ENCODE measurements around the gene UST. TPM values are rescaled to one million over a fixed set of nuclear protein-coding genes. Genes with fewer than 3 reads are reported as not detected.
A peak's percentile ranks its signal among the peaks of the same experiment; 100 is the strongest.

The UST gene
- total RNA-seq, 1 donor from 2014 or later = 33.3 TPM

- peak overlapping the region; percentile 1 for H3K27ac ChIP-seq
- Mint-ChIP-seq H3K27me3 (ENCODE audit: insufficient read depth, low read depth) (peaks cover 6% of the 10 kb centered on the region), H3K4me1 (peaks cover 43% of the 10 kb centered on the region), H3K27ac (peak overlapping the region; percentile 40), H3K36me3 (peaks cover 35% of the 10 kb centered on the region), H3K9me3 (peaks cover 18% of the 10 kb centered on the region), H3K4me3 (no peak overlapping the region)
- H3K4me2 ChIP-seq = no peak overlapping the region
- peaks cover 3% of the 10 kb centered on the region for H3K9me3 ChIP-seq (ENCODE audit: low read depth)
- H3F3A ChIP-seq (ENCODE audit: low read depth) = peaks cover 23% of the 10 kb centered on the region
- H3K36me3 ChIP-seq = no peaks in the 10 kb centered on the region
- H4K20me1 ChIP-seq (ENCODE audit: low read depth) = peaks cover 38% of the 10 kb centered on the region
- no peak overlapping the region for H2AFZ ChIP-seq (replicated peaks)
- peaks cover 32% of the 10 kb centered on the region for H3K4me1 ChIP-seq
- peaks cover 99% of the 10 kb centered on the region for H3K79me2 ChIP-seq (ENCODE audit: low read depth)
- no peak overlapping the region for H3K9ac ChIP-seq
- DNase-seq (ENCODE audit: low spot score) = no peak
- H3K4me3 ChIP-seq = no peak overlapping the region
- H3K27me3 ChIP-seq = no peaks in the 10 kb centered on the region
- TF ChIP-seq EZH2phosphoT487 (IDR thresholded peaks at IDR 0.05) (no peak), CTCF (IDR thresholded peaks at IDR 0.05) (no peak), EZH2 (IDR thresholded peaks at IDR 0.05) (no peak)
Observed at GRCh38 chr6:148758492-148758891, 11.7 kb downstream of the UST start.

- TF ChIP-seq CTCF (IDR thresholded peaks at IDR 0.05) = no peak
- TF ChIP-seq EZH2phosphoT487 (IDR thresholded peaks at IDR 0.05) = no peak
- TF ChIP-seq EZH2 (IDR thresholded peaks at IDR 0.05) = no peak
- Mint-ChIP-seq H3K36me3 (peaks cover 30% of the 10 kb centered on the region), H3K27me3 (ENCODE audit: insufficient read depth, low read depth) (peaks cover 9% of the 10 kb centered on the region), H3K4me1 (peaks cover 39% of the 10 kb centered on the region), H3K4me3 (peak overlapping the region; percentile 13), H3K9me3 (peaks cover 20% of the 10 kb centered on the region), H3K27ac (no peak overlapping the region)
- peak overlapping the region; percentile 57 for H3K4me2 ChIP-seq
- H4K20me1 ChIP-seq (ENCODE audit: low read depth) = peaks cover 38% of the 10 kb centered on the region
- no peaks in the 10 kb centered on the region for H3K36me3 ChIP-seq
- H3F3A ChIP-seq (ENCODE audit: low read depth) = peaks cover 23% of the 10 kb centered on the region
- peaks cover 3% of the 10 kb centered on the region for H3K9me3 ChIP-seq (ENCODE audit: low read depth)
- H3K79me2 ChIP-seq (ENCODE audit: low read depth) = peaks cover 99% of the 10 kb centered on the region
- no peak for DNase-seq (ENCODE audit: low spot score)
- no peak overlapping the region for H2AFZ ChIP-seq (replicated peaks)
- no peak overlapping the region for H3K4me3 ChIP-seq
- no peaks in the 10 kb centered on the region for H3K27me3 ChIP-seq
- H3K9ac ChIP-seq = no peak overlapping the region
- no peak overlapping the region for H3K27ac ChIP-seq
- H3K4me1 ChIP-seq = peaks cover 28% of the 10 kb centered on the region
Observed at GRCh38 chr6:148760258-148760534, 13.4 kb downstream of the UST start.

GRCh38 chr6:148760568-148761526 lies 14.0 kb downstream of the UST start:
- peak overlapping the region; percentile 57 for H3K4me2 ChIP-seq
- Mint-ChIP-seq H3K4me3 (peak overlapping the region; percentile 31), H3K27me3 (ENCODE audit: insufficient read depth, low read depth) (peaks cover 11% of the 10 kb centered on the region), H3K36me3 (peaks cover 30% of the 10 kb centered on the region), H3K27ac (peak overlapping the region; percentile 98), H3K4me1 (peaks cover 39% of the 10 kb centered on the region), H3K9me3 (peaks cover 22% of the 10 kb centered on the region)
- peaks cover 23% of the 10 kb centered on the region for H3F3A ChIP-seq (ENCODE audit: low read depth)
- H3K4me3 ChIP-seq = no peak overlapping the region
- TF ChIP-seq EZH2 (IDR thresholded peaks at IDR 0.05) (no peak), EZH2phosphoT487 (IDR thresholded peaks at IDR 0.05) (no peak), CTCF (IDR thresholded peaks at IDR 0.05) (no peak)
- H3K9ac ChIP-seq = no peak overlapping the region
- DNase-seq (ENCODE audit: low spot score) = peak; percentile 63
- peaks cover 99% of the 10 kb centered on the region for H3K79me2 ChIP-seq (ENCODE audit: low read depth)
- H3K9me3 ChIP-seq (ENCODE audit: low read depth) = peaks cover 3% of the 10 kb centered on the region
- peaks cover 23% of the 10 kb centered on the region for H3K4me1 ChIP-seq
- no peaks in the 10 kb centered on the region for H3K27me3 ChIP-seq
- no peak overlapping the region for H3K27ac ChIP-seq
- H2AFZ ChIP-seq (replicated peaks) = no peak overlapping the region
- H4K20me1 ChIP-seq (ENCODE audit: low read depth) = peaks cover 45% of the 10 kb centered on the region
- H3K36me3 ChIP-seq = no peaks in the 10 kb centered on the region
